ENCODE data around the gene RANGRF.

RANGRF gene

GRCh38 chr17:8314797-8315763 lies 26.6 kb downstream of the RANGRF start:
- DNase-seq (ENCODE audit: low read depth in 2 of 2): no peak

- no peak for DNase-seq (ENCODE audit: low read depth in 2 of 2)
Observed at GRCh38 chr17:8315764-8316217, 27.3 kb downstream of the RANGRF start.

DNA sequence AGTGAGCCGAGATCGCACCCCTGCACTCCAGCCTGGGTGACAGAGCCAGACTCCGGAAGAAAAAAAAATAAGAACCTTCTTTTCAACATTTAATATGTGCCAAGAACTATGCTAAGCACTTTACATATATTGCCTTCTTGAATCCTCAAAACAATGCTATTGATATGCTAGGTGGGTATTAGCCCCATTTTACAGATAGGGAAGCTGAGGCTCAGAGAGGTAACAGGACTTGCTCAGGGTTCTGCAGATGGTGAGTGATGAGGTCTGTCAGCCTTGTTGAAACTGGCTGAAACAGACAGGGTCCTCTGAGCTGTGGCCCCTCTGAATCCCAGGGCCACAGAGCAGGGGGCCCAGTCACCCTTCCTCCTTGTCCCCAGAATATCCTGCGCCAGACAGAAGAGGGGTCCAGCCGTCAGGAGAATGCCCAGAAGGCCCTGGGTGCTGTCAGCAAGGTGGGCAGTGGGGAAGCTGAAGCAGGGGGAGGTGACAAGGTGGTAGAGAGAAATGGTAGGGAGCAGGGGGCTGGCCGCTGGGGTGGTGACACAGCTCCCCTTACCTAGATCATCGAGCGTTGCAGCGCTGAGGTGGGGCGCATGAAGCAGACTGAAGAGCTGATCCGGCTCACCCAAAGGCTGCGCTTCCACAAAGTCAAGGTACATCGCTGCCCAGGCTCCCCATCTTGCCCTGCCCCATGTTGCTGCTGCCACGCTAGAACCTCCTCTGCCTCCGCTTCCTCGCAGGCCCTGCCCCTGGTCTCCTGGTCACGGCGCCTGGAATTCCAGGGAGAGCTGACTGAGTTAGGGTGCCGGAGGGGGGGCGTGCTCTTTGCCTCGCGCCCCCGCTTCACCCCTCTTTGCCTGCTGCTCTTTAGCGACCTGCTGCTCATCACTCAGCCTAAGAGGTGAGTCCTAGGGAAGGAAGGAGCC lies 29.8 kb downstream of the RANGRF start:
- no peak for DNase-seq (ENCODE audit: low read depth in 2 of 2)

GRCh38 chr17:8320262-8320661 lies 31.8 kb downstream of the RANGRF start:
- no peak for DNase-seq (ENCODE audit: low read depth in 2 of 2)

DNA sequence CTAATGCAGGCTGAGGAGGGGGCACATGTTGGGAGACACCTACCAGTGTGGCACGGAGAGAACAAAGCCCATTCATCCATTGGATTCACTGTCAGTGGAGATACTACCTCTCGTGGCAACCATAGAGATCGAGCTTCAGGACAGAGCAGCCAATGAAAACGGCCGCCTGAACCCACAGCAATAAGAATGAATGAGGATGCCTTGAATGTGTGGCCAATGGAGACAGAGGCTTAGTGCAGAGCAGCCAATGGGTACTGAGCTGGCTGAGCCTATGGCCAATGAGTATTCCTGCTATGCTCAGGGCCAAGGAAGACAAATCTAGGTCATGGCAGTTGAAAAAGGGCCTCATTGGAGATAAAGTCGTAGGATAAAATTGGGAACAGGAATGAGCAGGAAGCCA lies 32.5 kb downstream of the RANGRF start:
- DNase-seq (ENCODE audit: low read depth in 2 of 2): no peak

GRCh38 chr17:8322061-8322460 lies 33.6 kb downstream of the RANGRF start:
- no peak for DNase-seq (ENCODE audit: low read depth in 2 of 2)

- no peak for DNase-seq (ENCODE audit: low read depth in 2 of 2)
Observed at GRCh38 chr17:8324132-8324531, 35.7 kb downstream of the RANGRF start.

DNA sequence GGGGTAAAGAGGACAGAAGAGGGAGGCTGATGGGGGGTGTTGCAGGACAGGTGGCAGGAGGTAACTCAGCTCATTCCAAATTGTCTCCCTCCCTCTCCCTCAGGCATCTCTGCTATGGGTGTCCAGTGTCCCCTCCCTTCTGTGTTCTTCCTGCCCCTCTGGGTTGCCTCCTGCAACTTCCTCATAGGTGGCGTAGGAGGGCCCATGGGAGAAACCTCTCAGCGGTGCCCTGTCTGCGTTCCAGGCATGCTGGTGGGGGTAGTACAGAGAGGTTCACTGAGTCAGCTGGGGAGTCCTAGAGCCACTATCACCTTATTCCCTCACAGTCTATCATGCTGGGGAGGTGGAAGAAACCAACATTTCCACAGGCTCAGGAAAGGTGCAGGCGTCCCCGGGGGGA lies 36.5 kb downstream of the RANGRF start:
- DNase-seq (ENCODE audit: low read depth in 2 of 2): no peak

DNA sequence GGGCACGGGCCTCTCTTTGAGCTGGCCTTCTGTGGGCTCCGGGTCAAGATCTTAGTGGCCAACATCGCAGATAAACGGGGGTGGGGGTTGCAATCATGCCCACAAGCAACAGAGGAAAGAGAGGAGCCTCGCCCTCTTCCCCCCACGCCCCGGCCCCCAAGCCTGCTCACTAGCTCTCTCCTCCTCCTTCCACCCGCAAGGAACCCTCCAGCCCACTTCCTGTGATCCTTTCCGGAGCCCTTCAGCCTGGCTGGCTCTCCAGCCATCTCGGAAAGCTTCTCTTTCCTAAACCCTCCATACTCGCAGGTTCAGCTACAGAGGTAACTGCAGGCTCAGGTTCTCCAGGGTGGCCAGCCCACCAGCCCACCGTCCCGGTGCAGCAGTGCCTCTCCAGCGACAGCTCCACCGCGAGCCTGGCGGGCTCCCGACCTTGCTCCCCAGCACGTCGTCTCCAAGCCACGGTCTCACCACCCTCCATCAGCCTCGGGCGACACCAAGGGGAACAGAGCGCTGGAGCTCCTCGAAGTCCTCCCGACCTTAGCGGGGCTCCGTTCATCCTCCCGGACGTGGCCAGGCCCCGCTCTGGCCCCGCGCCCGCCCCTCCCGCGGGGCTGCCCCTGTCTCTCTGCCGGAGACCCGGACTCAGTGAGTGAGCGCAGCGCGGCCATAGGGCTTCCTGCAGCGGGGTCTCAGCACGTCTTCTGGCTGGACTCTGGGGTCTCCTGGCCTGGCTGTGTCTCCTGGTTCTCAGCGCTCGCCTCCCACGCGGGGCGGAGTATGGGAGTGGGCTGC lies 38.2 kb downstream of the RANGRF start:
- DNase-seq (ENCODE audit: low read depth in 2 of 2): no peak

GRCh38 chr17:8327303-8327649 lies 38.8 kb downstream of the RANGRF start:
- no peak for DNase-seq (ENCODE audit: low read depth in 2 of 2)

- no peak for DNase-seq (ENCODE audit: low read depth in 2 of 2)
Observed at GRCh38 chr17:8332128-8332527, 43.7 kb downstream of the RANGRF start.

DNA sequence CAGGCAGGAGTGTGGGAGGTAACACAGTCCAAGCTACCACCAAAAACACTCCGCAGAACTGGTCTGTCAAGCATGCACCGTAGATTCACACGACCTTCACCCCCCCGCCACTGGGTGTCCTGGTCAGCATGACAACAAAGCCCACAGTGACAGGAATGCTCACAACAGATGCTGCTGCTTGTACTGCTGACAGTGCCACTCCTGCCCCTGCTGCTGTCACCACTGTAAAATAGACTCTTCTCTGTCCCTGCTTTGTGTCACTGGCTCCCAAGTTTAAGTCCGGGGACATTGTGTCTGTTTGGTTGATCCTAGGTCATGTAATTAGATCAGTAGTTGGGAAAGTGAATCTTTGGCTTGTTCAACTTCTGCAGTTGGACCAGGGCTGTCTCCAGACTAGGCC lies 44.2 kb downstream of the RANGRF start:
- DNase-seq (ENCODE audit: low read depth in 2 of 2): no peak

DNA sequence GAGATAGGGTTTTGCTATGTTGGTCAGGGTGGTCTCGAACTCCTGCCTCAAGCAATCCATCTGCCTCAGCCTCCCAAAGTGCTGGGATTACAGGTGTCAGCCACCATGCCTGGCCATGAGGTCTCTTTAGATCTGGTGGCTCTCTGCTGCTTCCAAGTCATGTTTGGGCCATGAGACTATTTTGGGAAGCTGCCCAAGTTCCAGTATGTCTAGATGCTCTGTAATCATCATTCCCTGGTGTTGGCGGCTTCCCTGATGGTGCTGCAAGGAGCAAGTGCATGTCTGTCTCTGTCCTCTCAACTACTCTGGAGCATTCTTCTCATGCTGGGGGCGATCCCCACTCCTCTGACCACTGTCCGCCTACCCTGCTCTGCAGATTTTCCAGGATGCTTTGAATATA lies 44.8 kb downstream of the RANGRF start:
- no peak for DNase-seq (ENCODE audit: low read depth in 2 of 2)

GRCh38 chr17:8337802-8338752 lies 49.6 kb downstream of the RANGRF start:
- DNase-seq (ENCODE audit: low read depth in 2 of 2): no peak

GRCh38 chr17:8338753-8339140 lies 50.3 kb downstream of the RANGRF start:
- no peak for DNase-seq (ENCODE audit: low read depth in 2 of 2)

GRCh38 chr17:8339540-8339939 lies 51.1 kb downstream of the RANGRF start, which contains the start of gene ODF4:
ODF4 (plus strand) TSS chr17:8339840; CDS start chr17:8340052, 212 bp downstream.
- DNase-seq (ENCODE audit: low read depth in 2 of 2): no peak

All from stimulated activated CD4-positive, alpha-beta T cell treated with anti-CD3 and anti-CD28 coated beads, Interleukin-1b, Interleukin-23, amount 100 ng/mL, for 4 hours (primary cell).